KMS-11 (cell line): ENCODE measurements around the gene MDM1.

Source experiments
- H2AFZ ChIP-seq: fragments of 200-600 bp; sonication (generic); 2 replicates; pipeline ENCODE4 v1.6.1; 2016; ENCODE audit warnings: antibody characterized with exemption, mixed run types, low read depth
- H3K27ac ChIP-seq: fragments of 200-600 bp; sonication (generic); 2 replicates; pipeline ENCODE4 v1.6.1; 2016; ENCODE audit warnings: mild to moderate bottlenecking, mixed run types
- H3K27me3 ChIP-seq: fragments of 200-600 bp; sonication (generic); 2 replicates; pipeline ENCODE4 v1.6.1; 2017; ENCODE audit warnings: mild to moderate bottlenecking, low read depth, mixed run types, moderate library complexity; ENCODE audit not compliant: insufficient read depth
- H3K36me3 ChIP-seq: fragments of 200-600 bp; sonication (generic); 2 replicates; pipeline ENCODE4 v1.6.1; 2017; ENCODE audit warnings: mild to moderate bottlenecking, mixed run types; ENCODE audit not compliant: insufficient read depth
- H3K4me1 ChIP-seq: fragments of 200-600 bp; sonication (generic); 2 replicates; pipeline ENCODE4 v1.6.1; 2016; ENCODE audit warnings: mild to moderate bottlenecking, low read depth, mixed run types; ENCODE audit not compliant: poor library complexity, severe bottlenecking
- H3K4me2 ChIP-seq: fragments of 200-600 bp; sonication (generic); 2 replicates; pipeline ENCODE4 v1.7.0; 2016; ENCODE audit warnings: mild to moderate bottlenecking, mixed run types
- H3K4me3 ChIP-seq: fragments of 200-600 bp; sonication (generic); IDR thresholded peaks from 2 replicates; pipeline ENCODE4 v1.6.1; 2017; ENCODE audit warnings: low read depth, low read length, mixed read lengths; ENCODE audit not compliant: insufficient read depth
- H3K79me2 ChIP-seq: fragments of 200-600 bp; sonication (generic); 2 replicates; pipeline ENCODE4 v1.6.1; 2016; ENCODE audit warnings: low read depth, mixed run types; ENCODE audit not compliant: insufficient read depth
- H3K9ac ChIP-seq: fragments of 200-600 bp; sonication (generic); 2 replicates; pipeline ENCODE4 v1.6.1; 2016; ENCODE audit warnings: mild to moderate bottlenecking, mixed run types
- H4K20me1 ChIP-seq: fragments of 200-600 bp; sonication (generic); 2 replicates; pipeline ENCODE4 v1.6.1; 2016; ENCODE audit warnings: mild to moderate bottlenecking, mixed run types; ENCODE audit not compliant: insufficient read depth
- CTCF ChIP-seq: fragments of 200-600 bp; sonication (generic); conservative IDR thresholded peaks from 2 replicates; pipeline ENCODE4 v1.6.1; 2017; ENCODE audit warnings: low read depth, mild to moderate bottlenecking, antibody characterized with exemption, low read length, moderate library complexity, mixed read lengths

MDM1 gene

GRCh38 chr12:68271346-68271745 lies 60.8 kb downstream of the MDM1 start:
- H3K27ac ChIP-seq = no peak overlapping the region
- no peak overlapping the region for H3K4me3 ChIP-seq
- H3K79me2 ChIP-seq = no peaks in the 10 kb centered on the region
- no peaks in the 10 kb centered on the region for H3K27me3 ChIP-seq
- H3K4me2 ChIP-seq = no peak overlapping the region
- no peaks in the 10 kb centered on the region for H3K36me3 ChIP-seq
- no peaks in the 10 kb centered on the region for H4K20me1 ChIP-seq
- no peak overlapping the region for H2AFZ ChIP-seq
- H3K9ac ChIP-seq = no peak overlapping the region
- TF ChIP-seq CTCF = no peak
- H3K4me1 ChIP-seq = peaks cover 15% of the 10 kb centered on the region

GRCh38 chr12:68270358-68270757 lies 61.8 kb downstream of the MDM1 start:
- Histone ChIP-seq H2AFZ (no peak overlapping the region), H3K4me2 (no peak overlapping the region), H3K27me3 (no peaks in the 10 kb centered on the region), H3K4me1 (peaks cover 15% of the 10 kb centered on the region), H3K79me2 (no peaks in the 10 kb centered on the region), H3K36me3 (no peaks in the 10 kb centered on the region), H4K20me1 (no peaks in the 10 kb centered on the region), H3K4me3 (no peak overlapping the region), H3K9ac (no peak overlapping the region), H3K27ac (no peak overlapping the region)
- TF ChIP-seq CTCF = no peak

GRCh38 chr12:68269779-68270178 lies 62.4 kb downstream of the MDM1 start:
- TF ChIP-seq CTCF = no peak
- Histone ChIP-seq H3K36me3 (no peaks in the 10 kb centered on the region), H3K9ac (no peak overlapping the region), H4K20me1 (no peaks in the 10 kb centered on the region), H3K4me1 (peaks cover 15% of the 10 kb centered on the region), H3K27me3 (no peaks in the 10 kb centered on the region), H3K79me2 (no peaks in the 10 kb centered on the region), H3K4me3 (no peak overlapping the region), H3K27ac (no peak overlapping the region), H3K4me2 (no peak overlapping the region), H2AFZ (no peak overlapping the region)

- Histone ChIP-seq H4K20me1 (no peaks in the 10 kb centered on the region), H3K9ac (no peak overlapping the region), H3K36me3 (no peaks in the 10 kb centered on the region), H3K4me3 (no peak overlapping the region), H3K4me1 (peaks cover 15% of the 10 kb centered on the region), H2AFZ (no peak overlapping the region), H3K79me2 (no peaks in the 10 kb centered on the region), H3K4me2 (no peak overlapping the region), H3K27ac (no peak overlapping the region), H3K27me3 (no peaks in the 10 kb centered on the region)
- no peak for TF ChIP-seq CTCF
These were observed 63.2 kb downstream of the MDM1 start for GRCh38 chr12:68268967-68269366.
